MCF 10A (cell line): Measurements from ENCODE around the gene ZFYVE28. TPM values are rescaled to one million over a fixed set of nuclear protein-coding genes. Genes with fewer than 3 reads are reported as not detected.

Experiments
- BruUV-seq: library from RNA; stranded (reverse); fragments of 400-500 nt; replicated peaks from 2 replicates; lab custom pipeline; 2021; lab: Mats Ljungman, UMichigan
- CTCF ChIA-PET: fragments of 300-600 bp; sonication (Branson Sonifier 250); formaldehyde crosslinking; extraction: SDS; loops from one replicate; lab custom pipeline; 2021; ENCODE audit warnings: antibody characterized with exemption, inconsistent platforms; lab: Yijun Ruan, JAX
- POLR2A ChIA-PET: fragments of 300-600, 350-650 bp; sonication (Branson Sonifier 250); formaldehyde crosslinking; extraction: SDS; loops from one replicate; lab custom pipeline; 2020; ENCODE audit warnings: antibody characterized with exemption, inconsistent platforms; lab: Yijun Ruan, JAX
- DNase-seq: peaks from one replicate; pipeline ENCODE4 v3.0.0-alpha.2; 2018; ENCODE audit not compliant: unreplicated experiment
- H3K27ac Mint-ChIP-seq: one replicate; pipeline ENCODE4 v1.8.0; 2022; ENCODE audit warnings: mild to moderate bottlenecking, low read depth, mixed read lengths; ENCODE audit not compliant: unreplicated experiment
- H3K27me3 Mint-ChIP-seq: one replicate; pipeline ENCODE4 v1.8.0; 2022; ENCODE audit warnings: mixed read lengths; ENCODE audit not compliant: insufficient read depth, unreplicated experiment
- H3K36me3 Mint-ChIP-seq: one replicate; pipeline ENCODE4 v1.8.0; 2022; ENCODE audit warnings: mild to moderate bottlenecking, moderate library complexity, mixed read lengths; ENCODE audit not compliant: insufficient read depth, unreplicated experiment
- H3K4me1 Mint-ChIP-seq: one replicate; pipeline ENCODE4 v1.8.0; 2022; ENCODE audit warnings: mixed read lengths; ENCODE audit not compliant: insufficient read depth, unreplicated experiment
- H3K4me3 Mint-ChIP-seq: one replicate; pipeline ENCODE4 v1.8.0; 2022; ENCODE audit warnings: mild to moderate bottlenecking, moderate library complexity, mixed read lengths; ENCODE audit not compliant: unreplicated experiment
- H3K9me3 Mint-ChIP-seq: one replicate; pipeline ENCODE4 v1.8.0; 2022; ENCODE audit warnings: mixed read lengths; ENCODE audit not compliant: unreplicated experiment
- CTCF ChIP-seq: fragments of 200-600 bp; IDR thresholded peaks from one replicate; pipeline ENCODE4 v1.8.0; 2022; ENCODE audit warnings: antibody characterized with exemption, mild to moderate bottlenecking; ENCODE audit not compliant: unreplicated experiment
- intact Hi-C: fragments of 100-400 bp; cut with micrococcal nuclease; formaldehyde crosslinking; loops from 2 replicates; pipeline ENCODE4 v1.14.1; 2022
- total RNA-seq: library from RNA; stranded (reverse); gene quantifications from 2 replicates; pipeline ENCODE4 v1.2.3, GENCODE V29; 2022

ZFYVE28 gene
- total RNA-seq, 1 experiment from 2014 or later, result 1.6 TPM

GRCh38 chr4:2269206-2269531, 149.3 kb downstream of the ZFYVE28 start:
- Mint-ChIP-seq H3K27me3 (no peaks in the 10 kb centered on the region), H3K9me3 (no peaks in the 10 kb centered on the region), H3K4me3 (no peak overlapping the region), H3K4me1 (peaks cover 8% of the 10 kb centered on the region), H3K27ac (no peak overlapping the region), H3K36me3 (no peaks in the 10 kb centered on the region)
- CTCF ChIA-PET, result interaction anchor here (0.6 kb wide), 1 partner anchor 117 kb away, joined by 3 read pairs; no protein-coding TSS in a partner anchor
- intact Hi-C loops, result loop anchor here (10.0 kb wide), 1 partner anchor 66 kb away; no protein-coding TSS in a partner anchor
- POLR2A ChIA-PET, result interaction anchor here (0.6 kb wide), 1 partner anchor 387 kb away, joined by 3 read pairs; no protein-coding TSS in a partner anchor
- DNase-seq, result no peak
- BruUV-seq, result no TSS peak
- no peak for TF ChIP-seq CTCF

GRCh38 chr4:2268357-2269205, 149.9 kb downstream of the ZFYVE28 start:
- H3K9me3 Mint-ChIP-seq, result no peaks in the 10 kb centered on the region
- H3K36me3 Mint-ChIP-seq, result no peaks in the 10 kb centered on the region
- H3K27ac Mint-ChIP-seq, result no peak overlapping the region
- POLR2A ChIA-PET, result interaction anchor here (0.6 kb wide), 2 partner anchors 8 to 387 kb away, joined by 3 read pairs; no protein-coding TSS in a partner anchor
- no peak for TF ChIP-seq CTCF
- H3K4me1 Mint-ChIP-seq, result peaks cover 8% of the 10 kb centered on the region
- no peaks in the 10 kb centered on the region for H3K27me3 Mint-ChIP-seq
- BruUV-seq, result no TSS peak
- intact Hi-C loops, result loop anchor here (10.0 kb wide), 1 partner anchor 66 kb away; no protein-coding TSS in a partner anchor
- H3K4me3 Mint-ChIP-seq, result no peak overlapping the region
- CTCF ChIA-PET, result no interaction called here
- DNase-seq, result no peak

GRCh38 chr4:2267841-2268240, 150.6 kb downstream of the ZFYVE28 start:
- no peak for TF ChIP-seq CTCF
- no peak for DNase-seq
- Mint-ChIP-seq H3K27me3 (no peaks in the 10 kb centered on the region), H3K4me1 (peaks cover 8% of the 10 kb centered on the region), H3K27ac (no peak overlapping the region), H3K36me3 (no peaks in the 10 kb centered on the region), H3K9me3 (no peaks in the 10 kb centered on the region), H3K4me3 (no peak overlapping the region)
- ChIA-PET POLR2A (no interaction called here), CTCF (no interaction called here)
- no TSS peak for BruUV-seq
- intact Hi-C loops, result loop anchor here (10.0 kb wide), 1 partner anchor 67 kb away; no protein-coding TSS in a partner anchor

- Mint-ChIP-seq H3K4me1 (peaks cover 8% of the 10 kb centered on the region), H3K27ac (no peak overlapping the region), H3K27me3 (no peaks in the 10 kb centered on the region), H3K36me3 (no peaks in the 10 kb centered on the region), H3K9me3 (no peaks in the 10 kb centered on the region), H3K4me3 (no peak overlapping the region)
- intact Hi-C loops, result loop anchor here (10.0 kb wide), 1 partner anchor 67 kb away; no protein-coding TSS in a partner anchor
- BruUV-seq, result no TSS peak
- ChIA-PET CTCF (no interaction called here), POLR2A (no interaction called here)
- no peak for TF ChIP-seq CTCF
- no peak for DNase-seq
Measured at GRCh38 chr4:2267320-2267811, 151.1 kb downstream of the ZFYVE28 start.
